Neural cell (in vitro differentiated cells): ENCODE results near the gene FAF1. TPM values are rescaled to one million over a fixed set of nuclear protein-coding genes. Genes with fewer than 3 reads are reported as not detected.

Experiments used
- H2AFZ ChIP-seq: fragments of 200-600, 300-800 bp; sonication (generic), shearing (Covaris generic); 2 replicates; pipeline ENCODE4 v1.6.0; 2014; ENCODE audit warnings: low read depth, mild to moderate bottlenecking, antibody characterized with exemption, low read length, moderate library complexity
- H3F3A ChIP-seq: fragments of 200-600 bp; shearing (Covaris generic); 2 replicates; pipeline ENCODE4 v1.6.1; 2016; ENCODE audit warnings: mild to moderate bottlenecking, moderate library complexity, mixed read lengths, antibody characterized with exemption, low read length; ENCODE audit not compliant: insufficient read depth, poor library complexity, severe bottlenecking
- H3K27ac ChIP-seq: fragments of 200-600, 300-800 bp; sonication (generic), shearing (Covaris generic); 2 replicates; pipeline ENCODE4 v1.5.1; 2014; ENCODE audit warnings: mild to moderate bottlenecking, low read length, moderate library complexity
- H3K27me3 ChIP-seq: fragments of 300-800, 200-600 bp; sonication (generic), shearing (Covaris generic); 2 replicates; pipeline ENCODE4 v1.6.0; 2014; ENCODE audit warnings: mild to moderate bottlenecking, low read depth, low read length, moderate library complexity; ENCODE audit not compliant: insufficient read depth
- H3K36me3 ChIP-seq: fragments of 300-800, 200-600 bp; sonication (generic), shearing (Covaris generic); 2 replicates; pipeline ENCODE4 v1.5.1; 2014; ENCODE audit warnings: mild to moderate bottlenecking, antibody characterized with exemption, low read length, moderate library complexity; ENCODE audit not compliant: insufficient read depth
- H3K4me2 ChIP-seq: fragments of 300-800, 200-600 bp; sonication (generic), shearing (Covaris generic); 2 replicates; pipeline ENCODE4 v1.6.0; 2014; ENCODE audit warnings: mild to moderate bottlenecking, low read length
- H3K4me3 ChIP-seq: fragments of 300-800, 200-600 bp; sonication (generic), shearing (Covaris generic); 2 replicates; pipeline ENCODE4 v1.5.1; 2014; ENCODE audit warnings: mild to moderate bottlenecking, low read length, moderate library complexity
- H3K79me2 ChIP-seq: fragments of 200-600 bp; shearing (Covaris generic); replicated peaks from 2 replicates; pipeline ENCODE4 v1.6.0; 2014; ENCODE audit warnings: mild to moderate bottlenecking, low read length, moderate library complexity; ENCODE audit not compliant: insufficient read depth
- H3K9ac ChIP-seq: fragments of 300-800, 200-600 bp; sonication (generic), shearing (Covaris generic); 2 replicates; pipeline ENCODE4 v1.6.1; 2016; ENCODE audit warnings: mild to moderate bottlenecking, low read length, mixed read lengths
- H3K9me2 ChIP-seq: fragments of 200-600 bp; shearing (Covaris generic); 2 replicates; pipeline ENCODE4 v1.6.1; 2016; ENCODE audit warnings: mild to moderate bottlenecking, low read length, mixed read lengths; ENCODE audit not compliant: insufficient read depth
- H3K9me3 ChIP-seq: fragments of 200-600, 300-800 bp; sonication (generic), shearing (Covaris generic); 2 replicates; pipeline ENCODE4 v1.6.1; 2016; ENCODE audit warnings: mild to moderate bottlenecking, mixed run types, low read length, moderate library complexity, mixed read lengths
- H4K20me1 ChIP-seq: fragments of 200-600 bp; shearing (Covaris generic); 2 replicates; pipeline ENCODE4 v1.6.1; 2016; ENCODE audit warnings: mild to moderate bottlenecking, mixed run types; ENCODE audit not compliant: insufficient read depth
- EP300 ChIP-seq: fragments of 450-650 bp; conservative IDR thresholded peaks from 2 replicates; pipeline ENCODE4 v1.6.1; 2014; ENCODE audit warnings: antibody characterized with exemption, mild to moderate bottlenecking, moderate library complexity; ENCODE audit not compliant: poor library complexity, severe bottlenecking
- EZH2 ChIP-seq: fragments of 200-600, 300-800 bp; shearing (Covaris generic), sonication (generic); IDR thresholded peaks from 2 replicates; pipeline ENCODE4 v1.6.1; 2014; ENCODE audit warnings: antibody characterized with exemption, low read length, borderline replicate concordance, mild to moderate bottlenecking; ENCODE audit not compliant: insufficient read depth, poor library complexity, severe bottlenecking
- MXI1 ChIP-seq: fragments of 450-650 bp; conservative IDR thresholded peaks from 2 replicates; pipeline ENCODE4 v1.6.1; 2014; ENCODE audit warnings: antibody characterized with exemption, mild to moderate bottlenecking; ENCODE audit not compliant: poor library complexity, severe bottlenecking
- POLR2AphosphoS5 ChIP-seq: IDR thresholded peaks from 2 replicates; pipeline ENCODE4 v1.6.1; 2012
- RAD21 ChIP-seq: fragments of 450-650 bp; conservative IDR thresholded peaks from 2 replicates; pipeline ENCODE4 v1.6.1; 2014; ENCODE audit warnings: antibody characterized with exemption, mild to moderate bottlenecking, moderate library complexity
- SMC3 ChIP-seq: fragments of 450-650 bp; conservative IDR thresholded peaks from 2 replicates; pipeline ENCODE4 v1.6.1; 2014; ENCODE audit warnings: antibody characterized with exemption, mild to moderate bottlenecking, moderate library complexity; ENCODE audit not compliant: poor library complexity
- TAF1 ChIP-seq: IDR thresholded peaks from 2 replicates; pipeline ENCODE4 v1.6.1; 2012; ENCODE audit warnings: low read depth
- polyA plus RNA-seq: library from polyadenylated mRNA; depleted of rRNA; stranded (reverse); fragments of >200 nt; gene quantifications from 2 replicates; pipeline ENCODE4 v1.2.3, GENCODE V29; 2014
- TF ChIP-seq, protein P1 (sequence below): IDR thresholded peaks from 2 replicates; pipeline ENCODE4 v1.6.1; 2012; ENCODE audit warnings: borderline replicate concordance
- TF ChIP-seq, protein P2 (sequence below): fragments of 450-650 bp; IDR thresholded peaks from 2 replicates; pipeline ENCODE4 v1.5.1; 2014; ENCODE audit warnings: antibody characterized with exemption, mild to moderate bottlenecking, moderate library complexity; ENCODE audit not compliant: poor library complexity, severe bottlenecking

Gene FAF1
- polyA plus RNA-seq, 1 donor from 2014 or later, result 52.1 TPM

DNA sequence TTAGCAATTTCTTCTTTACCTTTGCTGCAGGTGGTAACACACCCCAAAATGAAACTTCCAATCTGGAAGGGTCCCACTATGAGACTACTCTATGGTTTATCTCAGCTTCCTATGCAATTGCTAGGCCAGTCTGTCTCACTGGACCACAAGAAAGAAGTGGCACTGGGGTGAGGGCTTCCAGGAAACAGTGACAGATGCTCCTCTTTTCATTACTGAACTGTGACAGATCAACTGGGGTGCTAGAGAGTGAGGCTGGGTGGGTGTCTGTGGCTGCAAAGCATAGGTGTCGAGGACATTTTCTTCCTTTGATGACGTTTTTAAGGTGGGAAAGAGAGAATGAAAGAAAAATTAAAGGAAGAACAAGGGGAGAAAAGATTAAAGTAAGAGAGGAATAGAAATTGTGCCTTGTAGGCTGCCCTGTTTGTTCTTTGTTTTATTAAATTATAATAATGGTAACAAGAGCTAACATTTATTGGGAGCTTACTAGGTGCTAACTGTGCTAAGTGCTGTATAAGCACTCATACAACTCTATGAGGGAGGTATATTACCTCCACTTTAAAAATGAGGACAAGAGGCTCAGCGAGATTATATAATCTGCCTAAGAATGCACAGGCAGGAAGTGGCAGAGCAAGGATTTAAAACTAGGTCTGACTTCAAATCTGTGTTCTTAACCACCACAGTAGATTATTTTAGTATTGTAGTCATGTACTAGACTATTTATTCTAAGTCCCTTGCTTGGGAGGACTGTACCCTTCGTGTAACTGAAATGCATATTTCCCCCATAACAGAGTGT is 509.0 kb downstream of the FAF1 start:
- no peak overlapping the region for H2AFZ ChIP-seq
- no peaks in the 10 kb centered on the region for H3K9me2 ChIP-seq
- H3K27me3 ChIP-seq, result no peaks in the 10 kb centered on the region
- H3K4me2 ChIP-seq, result no peak overlapping the region
- no peaks in the 10 kb centered on the region for H3K9me3 ChIP-seq
- no peaks in the 10 kb centered on the region for H3K79me2 ChIP-seq
- H3K9ac ChIP-seq, result no peak overlapping the region
- H3F3A ChIP-seq, result no peaks in the 10 kb centered on the region
- H3K36me3 ChIP-seq, result no peaks in the 10 kb centered on the region
- no peak overlapping the region for H3K27ac ChIP-seq
- TF ChIP-seq TAF1 (no peak), EZH2 (no peak), SMC3 (no peak), RAD21 (no peak), POLR2AphosphoS5 (no peak), EP300 (no peak), MXI1 (no peak)
- TF ChIP-seq, protein P1, sequence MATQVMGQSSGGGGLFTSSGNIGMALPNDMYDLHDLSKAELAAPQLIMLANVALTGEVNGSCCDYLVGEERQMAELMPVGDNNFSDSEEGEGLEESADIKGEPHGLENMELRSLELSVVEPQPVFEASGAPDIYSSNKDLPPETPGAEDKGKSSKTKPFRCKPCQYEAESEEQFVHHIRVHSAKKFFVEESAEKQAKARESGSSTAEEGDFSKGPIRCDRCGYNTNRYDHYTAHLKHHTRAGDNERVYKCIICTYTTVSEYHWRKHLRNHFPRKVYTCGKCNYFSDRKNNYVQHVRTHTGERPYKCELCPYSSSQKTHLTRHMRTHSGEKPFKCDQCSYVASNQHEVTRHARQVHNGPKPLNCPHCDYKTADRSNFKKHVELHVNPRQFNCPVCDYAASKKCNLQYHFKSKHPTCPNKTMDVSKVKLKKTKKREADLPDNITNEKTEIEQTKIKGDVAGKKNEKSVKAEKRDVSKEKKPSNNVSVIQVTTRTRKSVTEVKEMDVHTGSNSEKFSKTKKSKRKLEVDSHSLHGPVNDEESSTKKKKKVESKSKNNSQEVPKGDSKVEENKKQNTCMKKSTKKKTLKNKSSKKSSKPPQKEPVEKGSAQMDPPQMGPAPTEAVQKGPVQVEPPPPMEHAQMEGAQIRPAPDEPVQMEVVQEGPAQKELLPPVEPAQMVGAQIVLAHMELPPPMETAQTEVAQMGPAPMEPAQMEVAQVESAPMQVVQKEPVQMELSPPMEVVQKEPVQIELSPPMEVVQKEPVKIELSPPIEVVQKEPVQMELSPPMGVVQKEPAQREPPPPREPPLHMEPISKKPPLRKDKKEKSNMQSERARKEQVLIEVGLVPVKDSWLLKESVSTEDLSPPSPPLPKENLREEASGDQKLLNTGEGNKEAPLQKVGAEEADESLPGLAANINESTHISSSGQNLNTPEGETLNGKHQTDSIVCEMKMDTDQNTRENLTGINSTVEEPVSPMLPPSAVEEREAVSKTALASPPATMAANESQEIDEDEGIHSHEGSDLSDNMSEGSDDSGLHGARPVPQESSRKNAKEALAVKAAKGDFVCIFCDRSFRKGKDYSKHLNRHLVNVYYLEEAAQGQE, result no peak
- TF ChIP-seq, protein P2, sequence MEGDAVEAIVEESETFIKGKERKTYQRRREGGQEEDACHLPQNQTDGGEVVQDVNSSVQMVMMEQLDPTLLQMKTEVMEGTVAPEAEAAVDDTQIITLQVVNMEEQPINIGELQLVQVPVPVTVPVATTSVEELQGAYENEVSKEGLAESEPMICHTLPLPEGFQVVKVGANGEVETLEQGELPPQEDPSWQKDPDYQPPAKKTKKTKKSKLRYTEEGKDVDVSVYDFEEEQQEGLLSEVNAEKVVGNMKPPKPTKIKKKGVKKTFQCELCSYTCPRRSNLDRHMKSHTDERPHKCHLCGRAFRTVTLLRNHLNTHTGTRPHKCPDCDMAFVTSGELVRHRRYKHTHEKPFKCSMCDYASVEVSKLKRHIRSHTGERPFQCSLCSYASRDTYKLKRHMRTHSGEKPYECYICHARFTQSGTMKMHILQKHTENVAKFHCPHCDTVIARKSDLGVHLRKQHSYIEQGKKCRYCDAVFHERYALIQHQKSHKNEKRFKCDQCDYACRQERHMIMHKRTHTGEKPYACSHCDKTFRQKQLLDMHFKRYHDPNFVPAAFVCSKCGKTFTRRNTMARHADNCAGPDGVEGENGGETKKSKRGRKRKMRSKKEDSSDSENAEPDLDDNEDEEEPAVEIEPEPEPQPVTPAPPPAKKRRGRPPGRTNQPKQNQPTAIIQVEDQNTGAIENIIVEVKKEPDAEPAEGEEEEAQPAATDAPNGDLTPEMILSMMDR, result no peak
- no peaks in the 10 kb centered on the region for H4K20me1 ChIP-seq
- no peak overlapping the region for H3K4me3 ChIP-seq

DNA sequence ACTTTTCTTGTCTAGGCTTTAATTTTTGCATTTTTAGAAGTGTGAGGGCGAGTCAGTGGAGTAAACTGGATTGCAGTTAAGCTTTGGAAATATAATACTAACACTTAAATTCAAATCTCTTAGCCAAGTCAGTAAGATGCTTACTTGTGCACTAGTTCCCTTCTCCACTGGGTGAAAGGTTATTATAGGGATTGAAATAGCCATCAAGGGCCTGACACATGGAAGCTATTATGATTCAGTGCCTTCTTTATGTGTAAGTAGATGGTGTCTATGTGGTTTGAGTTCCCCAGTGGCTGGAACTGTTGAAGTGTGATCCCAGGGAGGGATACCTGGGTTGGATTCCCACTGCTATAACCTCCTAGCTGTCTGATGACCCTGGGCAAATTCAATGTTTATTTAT is 512.1 kb downstream of the FAF1 start:
- H3K9me3 ChIP-seq, result no peaks in the 10 kb centered on the region

More for the DNA sequence above, 512.1 kb downstream of the FAF1 start:
- Histone ChIP-seq H3K9me2 (no peaks in the 10 kb centered on the region), H3K4me2 (no peak overlapping the region), H3K79me2 (no peaks in the 10 kb centered on the region), H3K36me3 (no peaks in the 10 kb centered on the region), H2AFZ (no peak overlapping the region), H3K4me3 (no peak overlapping the region), H3K27me3 (no peaks in the 10 kb centered on the region), H3K27ac (no peak overlapping the region), H3F3A (no peaks in the 10 kb centered on the region), H3K9ac (no peak overlapping the region), H4K20me1 (no peaks in the 10 kb centered on the region)
- no peak for TF ChIP-seq SMC3
- TF ChIP-seq TAF1, result no peak
- TF ChIP-seq RAD21, result no peak
